Subcutaneous adipose tissue (tissue), 4 donors: ENCODE results near the gene DOK5. TPM values are rescaled to one million over a fixed set of nuclear protein-coding genes. Genes with fewer than 3 reads are reported as not detected.

Experiments
- total RNA-seq, 4 donors: library from RNA; depleted of rRNA; stranded (reverse); fragments of >200 nt; gene quantifications; one replicate each; pipeline ENCODE4 v1.1.0, GENCODE V29; 2016
- TF ChIP-seq, protein P1 (sequence below): fragments of 450-650 bp; IDR thresholded peaks from one replicate; pipeline ENCODE4 v1.5.1; 2016; ENCODE audit warnings: low read depth, mild to moderate bottlenecking, control low read depth, antibody characterized with exemption, moderate library complexity

DOK5 gene
- total RNA-seq, 4 donors from 2014 or later: 0.82 to 2.6 (median 1.7) TPM

DNA sequence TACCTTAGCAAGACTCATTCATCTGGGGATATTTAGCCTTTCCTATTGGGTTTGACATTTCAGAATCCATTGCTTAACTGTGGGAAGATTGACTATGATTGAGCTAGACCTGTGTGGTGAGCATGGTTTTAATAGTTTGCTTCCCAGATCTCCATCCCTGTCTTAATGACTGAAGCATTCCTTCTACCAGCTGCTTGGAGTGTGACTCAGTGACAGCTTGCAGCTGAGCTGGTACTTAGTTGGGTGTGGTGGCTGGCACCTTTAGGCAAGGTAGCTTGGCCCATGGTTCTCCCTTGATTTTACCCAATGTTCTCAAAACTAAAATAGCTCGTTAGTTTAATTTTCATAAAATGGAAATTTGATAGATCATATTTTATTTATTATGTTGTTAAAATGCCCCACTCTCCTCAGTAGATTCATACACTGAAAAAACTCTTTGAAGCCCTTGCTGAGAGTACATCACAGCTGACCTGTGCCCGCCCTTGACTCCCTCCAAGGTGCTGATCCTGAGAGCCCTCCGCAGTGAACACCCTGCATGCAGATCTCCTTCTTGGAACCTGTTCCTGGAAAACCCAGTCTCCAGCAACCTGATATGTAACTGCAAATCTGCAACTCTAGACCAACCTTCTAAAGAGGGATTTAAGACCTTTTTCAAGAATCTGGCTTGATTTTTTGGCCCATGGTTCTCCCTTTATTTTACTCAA lies 19.1 kb downstream of the DOK5 start:
- TF ChIP-seq, protein P1, sequence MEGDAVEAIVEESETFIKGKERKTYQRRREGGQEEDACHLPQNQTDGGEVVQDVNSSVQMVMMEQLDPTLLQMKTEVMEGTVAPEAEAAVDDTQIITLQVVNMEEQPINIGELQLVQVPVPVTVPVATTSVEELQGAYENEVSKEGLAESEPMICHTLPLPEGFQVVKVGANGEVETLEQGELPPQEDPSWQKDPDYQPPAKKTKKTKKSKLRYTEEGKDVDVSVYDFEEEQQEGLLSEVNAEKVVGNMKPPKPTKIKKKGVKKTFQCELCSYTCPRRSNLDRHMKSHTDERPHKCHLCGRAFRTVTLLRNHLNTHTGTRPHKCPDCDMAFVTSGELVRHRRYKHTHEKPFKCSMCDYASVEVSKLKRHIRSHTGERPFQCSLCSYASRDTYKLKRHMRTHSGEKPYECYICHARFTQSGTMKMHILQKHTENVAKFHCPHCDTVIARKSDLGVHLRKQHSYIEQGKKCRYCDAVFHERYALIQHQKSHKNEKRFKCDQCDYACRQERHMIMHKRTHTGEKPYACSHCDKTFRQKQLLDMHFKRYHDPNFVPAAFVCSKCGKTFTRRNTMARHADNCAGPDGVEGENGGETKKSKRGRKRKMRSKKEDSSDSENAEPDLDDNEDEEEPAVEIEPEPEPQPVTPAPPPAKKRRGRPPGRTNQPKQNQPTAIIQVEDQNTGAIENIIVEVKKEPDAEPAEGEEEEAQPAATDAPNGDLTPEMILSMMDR: no peak

GRCh38 chr20:54497931-54498718 lies 22.7 kb downstream of the DOK5 start:
- TF ChIP-seq, protein P1: no peak

- TF ChIP-seq, protein P1: no peak
Measured at GRCh38 chr20:54499111-54499510, 23.7 kb downstream of the DOK5 start.

- TF ChIP-seq, protein P1: no peak
Measured at GRCh38 chr20:54502179-54502578, 26.8 kb downstream of the DOK5 start.

DNA sequence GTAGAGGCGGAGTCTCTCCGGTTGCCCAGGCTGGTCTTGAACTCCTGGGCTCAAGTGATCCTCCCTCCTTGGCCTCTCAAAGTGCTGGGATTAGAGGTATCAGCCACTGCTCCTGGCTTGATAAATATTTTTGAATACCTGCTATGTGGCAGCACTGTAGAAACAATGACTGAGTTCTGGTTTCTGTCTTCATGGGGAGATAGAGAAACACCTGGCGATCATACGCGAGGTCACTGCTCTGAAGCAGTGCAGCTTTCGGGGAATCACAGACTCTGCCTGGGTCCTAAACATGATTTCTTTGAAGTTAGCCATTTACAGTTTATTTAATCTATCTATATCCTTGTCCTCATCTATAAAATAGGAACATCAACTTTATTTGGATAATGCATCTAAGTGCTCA lies 31.2 kb downstream of the DOK5 start:
- TF ChIP-seq, protein P1: no peak

GRCh38 chr20:54510541-54511129 lies 35.2 kb downstream of the DOK5 start:
- TF ChIP-seq, protein P1: no peak

- TF ChIP-seq, protein P1: no peak
Measured at GRCh38 chr20:54512694-54513093, 37.3 kb downstream of the DOK5 start.
